Gastroesophageal sphincter (tissue), 4 donors: ENCODE data around the gene UBR7. TPM values are rescaled to one million over a fixed set of nuclear protein-coding genes. Genes with fewer than 3 reads are reported as not detected.

ENCODE experiments used
- ATAC-seq: fragments of 150-250 bp; one replicate; pipeline ENCODE4 v1.9.1; 2016; ENCODE audit warnings: mild to moderate bottlenecking, moderate library complexity
- H3K27ac ChIP-seq, 4 donors: fragments of 200-600 bp; sonication (generic) in 3 of 4; 1 replicate in 3 of 4; 2 replicates in 1 of 4; pipeline ENCODE4 v1.5.1; 2016 to 2019
- H3K27me3 ChIP-seq: fragments of 200-600 bp; sonication (generic); one replicate; pipeline ENCODE4 v1.5.1; 2019
- H3K36me3 ChIP-seq, 2 donors: fragments of 200-600 bp; sonication (generic); one replicate each; pipeline ENCODE4 v1.5.1; 2019; ENCODE audit warnings: control low read depth in 1 of 2
- H3K4me1 ChIP-seq, 3 donors: fragments of 200-600 bp; sonication (generic); 1 replicate in 2 of 3; 2 replicates in 1 of 3; pipeline ENCODE4 v1.5.1; 2016 to 2019; ENCODE audit warnings: control low read depth in 2 of 3
- H3K4me3 ChIP-seq, 2 donors: fragments of 200-600 bp; sonication (generic); one replicate each; pipeline ENCODE4 v1.5.1; 2019; ENCODE audit warnings: mild to moderate bottlenecking in 1 of 2, moderate library complexity in 1 of 2
- H3K9me3 ChIP-seq, 3 donors: fragments of 200-600 bp; sonication (generic); one replicate each; pipeline ENCODE4 v1.5.1; 2017 to 2019; ENCODE audit warnings: control low read depth in 2 of 3
- CTCF ChIP-seq, 4 experiments: fragments of 200-600 bp in 2 of 4; fragments of 450-650 bp in 2 of 4; sonication (generic) in 1 of 4; IDR thresholded peaks; one replicate each; pipeline ENCODE4 v1.5.1; 2017 to 2019; ENCODE audit warnings: antibody characterized with exemption in 4 of 4, mild to moderate bottlenecking in 2 of 4, moderate library complexity in 2 of 4
- EP300 ChIP-seq: sonication (generic); formaldehyde crosslinking; IDR thresholded peaks from one replicate; pipeline ENCODE4 v1.6.1; 2017; ENCODE audit warnings: antibody characterized with exemption, mild to moderate bottlenecking
- POLR2A ChIP-seq, 2 donors: fragments of 450-650 bp; IDR thresholded peaks; one replicate each; pipeline ENCODE4 v1.6.1; 2017; ENCODE audit warnings: antibody characterized with exemption in 2 of 2, mild to moderate bottlenecking in 2 of 2, moderate library complexity in 1 of 2
- POLR2AphosphoS5 ChIP-seq: sonication (generic); formaldehyde crosslinking; IDR thresholded peaks from one replicate; pipeline ENCODE4 v1.6.1; 2017; ENCODE audit warnings: antibody characterized with exemption
- WGBS, 2 donors: methylation state at CpG; one replicate each; pipeline ENCODE4 v1.1.5; 2018; ENCODE audit warnings: low coverage in 1 of 2; 5-methylcytosine and 5-hydroxymethylcytosine counted together
- total RNA-seq, 4 donors: library from RNA; depleted of rRNA; stranded (reverse); fragments of >200 nt; gene quantifications; one replicate each; pipeline ENCODE4 v1.1.0, GENCODE V29; 2016

UBR7 gene
- total RNA-seq, 4 donors from 2014 or later: 22.6 to 37.4 (median 27.9) TPM

GRCh38 chr14:93268406-93268805, 61.4 kb downstream of the UBR7 start:
- no peak overlapping the region for H3K27ac ChIP-seq
- H3K9me3 ChIP-seq: no peaks in the 10 kb centered on the region
- no peak overlapping the region for H3K4me3 ChIP-seq
- no peak for ATAC-seq
- 100% methylated on average over 1 of the region's 1 CpG; no CpG with 5 or more reads in 1 of the 2 donors for WGBS, 2 donors
- H3K36me3 ChIP-seq: peaks cover 0 to 17% of the 10 kb centered on the region in 2 donors
- no peaks in the 10 kb centered on the region for H3K27me3 ChIP-seq
- no peaks in the 10 kb centered on the region for H3K4me1 ChIP-seq
- TF ChIP-seq EP300 (no peak), POLR2A (IDR thresholded peaks at IDR 0.05) (no peak), POLR2AphosphoS5 (no peak), CTCF (IDR thresholded peaks at IDR 0.05) (no peak)

GRCh38 chr14:93269341-93270068, 62.4 kb downstream of the UBR7 start:
- Histone ChIP-seq H3K27ac (no peak overlapping the region), H3K36me3 (peaks cover 0 to 12% of the 10 kb centered on the region in 2 donors), H3K4me1 (no peaks in the 10 kb centered on the region), H3K9me3 (no peaks in the 10 kb centered on the region), H3K4me3 (no peak overlapping the region), H3K27me3 (no peaks in the 10 kb centered on the region)
- WGBS, 2 donors: 74 to 84% methylated on average over 8 to 10 of the region's 10 CpGs
- TF ChIP-seq POLR2AphosphoS5 (no peak), EP300 (no peak), CTCF (IDR thresholded peaks at IDR 0.05) (no peak), POLR2A (IDR thresholded peaks at IDR 0.05) (no peak)
- ATAC-seq: no peak

GRCh38 chr14:93271111-93271510, 64.1 kb downstream of the UBR7 start:
- Histone ChIP-seq H3K27me3 (no peaks in the 10 kb centered on the region), H3K4me3 (no peak overlapping the region), H3K36me3 (peaks cover 0 to 6% of the 10 kb centered on the region in 2 donors), H3K4me1 (no peaks in the 10 kb centered on the region), H3K9me3 (no peaks in the 10 kb centered on the region), H3K27ac (no peak overlapping the region)
- no peak for ATAC-seq
- TF ChIP-seq POLR2A (IDR thresholded peaks at IDR 0.05) (no peak), EP300 (no peak), POLR2AphosphoS5 (no peak), CTCF (IDR thresholded peaks at IDR 0.05) (no peak)
- WGBS, 2 donors: 53 to 67% methylated on average over 5 to 6 of the region's 6 CpGs

GRCh38 chr14:93274055-93274806, 67.2 kb downstream of the UBR7 start:
- no peaks in the 10 kb centered on the region for H3K9me3 ChIP-seq
- H3K27ac ChIP-seq: no peak overlapping the region
- peaks cover 0 to 15% of the 10 kb centered on the region in 2 donors for H3K36me3 ChIP-seq
- TF ChIP-seq CTCF (IDR thresholded peaks at IDR 0.05) (no peak), POLR2A (IDR thresholded peaks at IDR 0.05) (no peak), POLR2AphosphoS5 (no peak), EP300 (no peak)
- WGBS, 2 donors: 82 to 92% methylated on average over 2 to 3 of the region's 3 CpGs
- no peaks in the 10 kb centered on the region for H3K27me3 ChIP-seq
- no peak for ATAC-seq
- H3K4me1 ChIP-seq: no peaks in the 10 kb centered on the region
- no peak overlapping the region for H3K4me3 ChIP-seq
